ENCODE measurements around the gene NCF2.

- TF ChIP-seq CTCF (conservative IDR thresholded peaks at IDR 0.05 in 1 of 2, IDR thresholded peaks at IDR 0.05 in 1 of 2; ENCODE audit: low read depth in 1 of 2, low read length in 2 of 2) = no peak
- no peak for TF ChIP-seq EZH2 (IDR thresholded peaks at IDR 0.05; ENCODE audit: low read length, missing control alignments)
Observed at GRCh38 chr1:183635606-183636333, 45.5 kb upstream of the NCF2 start, which contains the start of gene ARPC5.

Measured in fibroblast of lung (primary cell).